HuH-7.5 (cell line): ENCODE data around the gene GPR32.
"Not testable (repeated sequence)": the region's sequence is repeated elsewhere in the genome, so short reads cannot be mapped to it uniquely, and the experiment has no call there.

Experiments used
- DNase-seq: peaks from one replicate; pipeline ENCODE4 v3.0.0; 2011; ENCODE audit warnings: low spot score

The GPR32 gene

DNA sequence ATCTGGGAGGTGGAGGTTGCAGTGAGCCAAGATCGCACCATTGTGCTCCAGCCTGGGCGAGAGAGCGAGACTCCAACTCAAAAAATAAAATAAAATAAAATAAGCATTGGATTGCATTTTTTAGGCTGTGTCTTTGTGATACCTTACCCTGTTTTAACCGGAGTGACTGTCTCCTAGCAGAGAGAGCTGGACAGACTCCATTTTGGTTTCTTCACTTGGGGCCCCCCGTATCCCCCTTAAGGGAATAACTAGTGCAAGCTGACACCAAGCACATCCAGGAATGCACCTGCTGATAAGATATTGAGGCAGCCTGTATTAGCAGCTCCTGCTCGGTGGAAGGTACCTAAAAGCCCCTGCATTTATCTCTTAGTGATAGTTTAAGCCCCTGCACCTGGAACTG, 20.8 kb upstream of the GPR32 start:
- no peak for DNase-seq

GRCh38 chr19:50750010-50750409, 20.3 kb upstream of the GPR32 start:
- DNase-seq = no peak

DNA sequence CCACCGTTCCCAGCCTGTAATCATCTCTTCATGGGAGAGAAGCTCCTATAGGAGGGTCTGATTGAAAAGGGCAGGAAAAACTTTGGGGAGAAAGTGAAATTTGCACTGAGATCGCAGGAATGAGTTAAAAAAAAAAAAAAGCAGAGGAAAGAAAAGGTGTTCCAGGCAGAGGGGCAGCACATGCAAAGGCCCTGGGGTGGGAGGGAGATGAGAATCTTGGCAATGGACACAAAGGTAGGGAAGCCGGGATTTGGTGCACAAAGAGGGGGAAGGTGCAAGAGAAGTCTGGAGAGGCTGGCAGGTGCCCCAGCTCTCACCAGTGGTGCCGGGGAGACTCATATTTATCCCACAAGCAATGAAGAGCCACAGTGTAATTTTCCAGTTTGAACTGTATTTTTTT, 16.4 kb upstream of the GPR32 start:
- no peak for DNase-seq

DNA sequence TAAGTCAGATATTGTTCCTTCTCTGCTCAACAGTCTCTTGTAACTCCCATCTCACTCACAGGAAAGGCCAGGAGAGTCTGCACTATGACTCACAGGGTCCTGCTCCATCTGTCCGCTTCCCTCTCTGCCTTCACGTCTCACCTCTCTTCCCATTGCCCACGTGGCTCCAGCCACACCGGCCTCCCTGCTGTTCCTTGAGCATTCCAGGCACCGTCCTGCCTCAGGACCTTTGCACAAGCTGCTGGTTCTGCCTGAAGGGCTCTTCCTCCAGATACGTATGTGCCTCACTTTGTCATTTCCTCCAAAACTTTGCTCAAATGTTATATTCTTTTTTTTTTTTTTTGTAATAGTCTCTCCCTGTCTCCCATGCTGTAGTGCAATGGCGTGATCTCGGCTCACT, 14.0 kb upstream of the GPR32 start:
- not testable (repeated sequence) for DNase-seq

DNA sequence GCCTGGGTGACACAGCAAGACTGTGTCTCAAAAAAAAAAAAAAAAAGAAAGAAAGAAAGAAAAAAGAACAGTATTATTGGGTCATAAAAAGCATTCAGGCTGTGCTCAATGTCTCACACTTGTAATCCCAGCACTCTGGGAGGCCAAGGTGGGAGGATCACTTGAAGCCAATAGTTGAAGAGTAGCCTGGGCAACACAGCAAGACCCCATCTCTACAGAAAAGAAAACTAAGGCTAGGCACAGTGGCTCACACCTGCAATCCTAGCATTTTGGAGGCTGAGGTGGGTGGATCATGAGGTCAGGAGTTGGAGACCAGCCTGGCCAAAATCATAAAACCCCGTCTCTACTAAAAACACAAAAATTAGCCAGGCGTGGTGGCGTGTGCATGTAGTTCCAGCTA, 12.6 kb upstream of the GPR32 start:
- not testable (repeated sequence) for DNase-seq

- DNase-seq = not testable (repeated sequence)
These were observed 11.2 kb upstream of the GPR32 start for GRCh38 chr19:50759076-50759475.

- no peak for DNase-seq
These were observed 10.4 kb upstream of the GPR32 start for GRCh38 chr19:50759886-50760285.

DNA sequence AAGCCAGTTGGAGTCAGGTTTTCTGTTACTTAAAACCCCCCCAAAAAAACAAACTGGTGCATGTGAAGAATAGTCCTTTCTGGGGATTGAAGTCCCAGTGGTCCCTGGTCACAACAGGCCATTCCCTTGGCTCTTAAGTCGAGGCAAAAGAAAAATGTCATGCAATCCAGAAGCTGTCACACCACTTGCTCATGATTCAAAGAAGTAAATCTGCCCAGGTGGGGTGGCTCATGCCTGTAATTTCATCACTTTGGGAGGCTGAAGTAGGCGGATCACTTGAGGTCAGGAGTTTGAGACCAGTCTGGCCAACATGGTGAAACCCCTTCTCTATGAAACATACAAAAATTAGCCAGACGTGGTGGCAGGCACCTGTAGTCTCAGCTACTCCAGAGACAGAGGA, 8.8 kb upstream of the GPR32 start:
- DNase-seq = not testable (repeated sequence)

- not testable (repeated sequence) for DNase-seq
These were observed 6.7 kb upstream of the GPR32 start for GRCh38 chr19:50763521-50763920.

DNA sequence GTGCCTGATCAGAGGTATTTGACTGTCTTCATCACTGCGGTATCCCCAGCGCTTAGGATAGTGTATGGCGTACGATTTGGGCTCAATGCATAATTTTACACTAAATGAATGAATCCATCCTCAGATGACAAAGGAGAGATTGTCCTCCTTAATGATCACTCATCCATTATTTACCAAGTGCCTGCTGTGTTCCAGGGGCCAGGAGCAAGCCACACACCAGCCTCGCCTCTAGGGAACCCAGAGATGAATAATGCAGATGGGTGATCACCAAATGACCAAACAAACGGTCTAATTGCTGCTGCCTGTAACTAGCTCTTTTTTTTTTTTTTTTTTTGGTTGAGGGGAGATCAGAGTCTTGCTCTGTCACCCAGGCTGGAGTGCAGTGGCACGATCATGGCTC, 5.9 kb upstream of the GPR32 start:
- DNase-seq = no peak

- DNase-seq = not testable (repeated sequence)
These were observed 3.5 kb upstream of the GPR32 start for GRCh38 chr19:50766746-50767145.

- DNase-seq = not testable (repeated sequence)
These were observed 3.0 kb upstream of the GPR32 start for GRCh38 chr19:50767263-50767662.

DNA sequence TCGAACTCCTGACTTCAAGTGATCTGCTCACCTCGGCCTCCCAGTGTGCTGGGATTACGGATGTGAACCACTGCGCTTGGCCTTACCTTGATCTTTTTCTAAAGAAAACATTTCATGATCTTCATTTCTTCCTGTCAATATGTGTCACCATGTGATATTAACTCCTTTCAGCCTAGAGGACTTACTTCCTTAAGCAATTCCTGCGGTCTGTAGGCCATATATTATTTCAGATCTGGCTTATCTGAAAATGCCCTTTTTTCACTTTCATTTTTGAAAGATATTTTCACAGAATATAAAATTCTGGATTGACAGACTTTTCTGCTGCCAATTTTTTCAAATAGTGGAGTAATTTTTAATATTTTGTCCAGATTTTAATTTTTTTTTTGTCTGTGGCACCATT, 2.0 kb upstream of the GPR32 start:
- DNase-seq = no peak

GRCh38 chr19:50770888-50771287, 624 bp downstream of the GPR32 start:
- no peak for DNase-seq

DNA sequence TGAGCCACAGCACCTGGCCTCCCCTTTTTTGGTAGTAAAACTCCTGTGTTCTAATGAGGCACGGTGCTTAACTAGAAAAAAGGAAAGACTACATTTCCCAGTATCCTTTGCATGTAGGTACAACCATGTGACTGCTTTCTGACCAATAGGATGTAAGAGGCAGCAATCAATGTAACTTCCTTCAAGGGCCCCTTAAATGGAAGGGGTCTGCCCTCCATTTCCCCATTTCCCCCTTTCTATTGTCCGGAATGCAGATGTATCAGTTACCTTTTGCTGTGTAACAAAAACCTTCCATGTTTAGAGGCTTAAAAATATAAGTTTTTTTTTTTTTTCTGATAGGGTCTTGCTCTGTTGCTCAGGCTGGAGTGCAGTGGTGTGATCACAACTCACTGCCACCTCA, 2.2 kb downstream of the GPR32 start:
- DNase-seq = no peak

GRCh38 chr19:50772912-50773311, 2.6 kb downstream of the GPR32 start:
- not testable (repeated sequence) for DNase-seq

GRCh38 chr19:50773454-50773853, 3.2 kb downstream of the GPR32 start:
- not testable (repeated sequence) for DNase-seq

GRCh38 chr19:50776131-50776530, 5.9 kb downstream of the GPR32 start:
- no peak for DNase-seq

DNA sequence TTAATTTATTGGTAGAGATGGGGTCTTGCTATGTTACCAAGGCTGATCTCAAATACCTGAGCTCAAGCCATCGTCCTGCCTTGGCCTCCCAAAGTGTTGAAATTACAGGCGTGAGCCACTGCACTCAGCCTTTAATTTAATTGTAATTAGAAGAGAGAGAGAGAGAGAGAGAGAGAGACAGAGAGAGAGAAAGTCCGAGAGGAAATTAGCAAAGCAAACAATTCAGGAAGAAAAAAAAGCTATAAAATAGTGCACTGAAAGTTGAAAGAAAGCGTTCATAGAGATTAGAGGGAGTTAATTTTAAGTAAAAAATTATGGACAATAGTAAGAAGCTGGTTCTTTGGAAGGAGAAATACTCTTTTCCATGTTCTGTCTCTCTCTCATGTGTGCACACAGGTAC, 7.0 kb downstream of the GPR32 start:
- DNase-seq = no peak

- no peak for DNase-seq
These were observed 7.6 kb downstream of the GPR32 start for GRCh38 chr19:50777830-50778303.

DNA sequence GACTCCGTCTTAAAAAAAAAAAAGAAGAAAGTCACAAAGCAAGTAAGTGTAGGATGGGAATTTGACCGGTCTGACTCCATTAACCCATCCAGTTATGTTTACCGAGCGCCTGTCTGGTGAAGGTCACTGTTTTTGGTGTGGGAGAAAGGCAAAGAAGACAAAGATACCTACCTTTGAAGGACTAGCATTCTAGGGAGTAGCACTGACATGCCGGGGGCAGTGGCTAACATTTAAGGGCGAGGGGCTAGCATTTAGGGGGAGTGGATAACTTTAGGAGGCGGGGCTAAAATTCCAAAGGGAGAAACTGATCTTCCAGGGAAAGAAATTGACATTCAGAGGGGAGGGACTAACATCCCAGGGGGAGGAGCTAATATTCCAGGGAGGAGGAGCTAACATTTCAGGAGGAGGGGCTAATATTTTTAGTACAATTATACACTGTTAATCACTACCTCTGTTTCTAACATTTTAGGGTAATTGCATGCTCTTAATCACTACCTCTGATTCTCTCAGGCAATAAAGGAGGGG, 8.7 kb downstream of the GPR32 start:
- DNase-seq = no peak

GRCh38 chr19:50779504-50780457, 9.5 kb downstream of the GPR32 start:
- DNase-seq = no peak

DNA sequence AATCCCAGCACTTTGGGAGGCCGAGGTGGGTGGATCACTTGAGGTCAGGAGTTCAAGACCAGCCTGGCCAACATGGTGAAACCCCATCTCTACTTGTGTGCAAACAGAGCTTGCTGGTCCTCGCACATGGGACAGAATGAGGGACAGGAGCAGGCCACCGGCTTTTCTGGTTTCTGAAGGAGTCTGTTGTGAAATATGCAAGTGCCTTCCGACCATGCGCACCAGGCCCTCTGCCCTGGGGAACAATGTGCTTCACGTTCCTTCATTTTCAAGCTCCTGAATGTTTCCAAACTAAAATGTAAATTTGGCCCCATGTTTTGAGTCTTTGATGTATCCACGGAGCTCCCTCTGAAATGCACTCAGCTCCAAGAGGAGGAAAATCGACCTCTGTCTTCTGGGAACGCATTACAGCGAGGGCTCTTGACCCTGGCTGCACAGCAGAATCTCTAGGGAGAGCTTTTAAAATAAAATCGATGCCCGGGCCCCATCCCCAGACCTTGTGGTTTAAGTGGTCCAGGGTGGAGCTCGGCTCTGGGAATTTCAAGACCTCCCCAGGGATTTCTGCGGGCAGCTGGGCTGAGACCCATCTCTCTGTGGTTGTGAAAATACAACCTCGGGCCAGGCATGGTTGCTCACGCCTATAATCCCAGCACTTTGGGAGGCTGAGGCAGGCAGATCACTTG, 10.6 kb downstream of the GPR32 start:
- DNase-seq = no peak
